Measurements from ENCODE around the gene AP4S1.
"Not testable (repeated sequence)": the region's sequence is repeated elsewhere in the genome, so short reads cannot be mapped to it uniquely, and the experiment has no call there.

Gene AP4S1

GRCh38 chr14:31009836-31010574, 15.4 kb upstream of the AP4S1 start:
- no peak for DNase-seq

GRCh38 chr14:31010935-31011334, 14.5 kb upstream of the AP4S1 start:
- no peak for DNase-seq

GRCh38 chr14:31013841-31014240, 11.6 kb upstream of the AP4S1 start:
- DNase-seq: no peak

GRCh38 chr14:31018057-31018645, 7.3 kb upstream of the AP4S1 start:
- DNase-seq: no peak

- DNase-seq: no peak
Observed at GRCh38 chr14:31020834-31021575, 4.4 kb upstream of the AP4S1 start.

GRCh38 chr14:31021576-31021949, 3.9 kb upstream of the AP4S1 start:
- no peak for DNase-seq

GRCh38 chr14:31022386-31022785, 3.1 kb upstream of the AP4S1 start:
- DNase-seq: no peak

GRCh38 chr14:31024010-31024480, 1.4 kb upstream of the AP4S1 start:
- DNase-seq: no peak

- peak; percentile 21 for DNase-seq
Observed at GRCh38 chr14:31024577-31025366, 677 bp upstream of the AP4S1 start.

- DNase-seq: no peak
Observed at GRCh38 chr14:31026077-31026449, 614 bp downstream of the AP4S1 start, which contains the start of gene STRN3. Gene STRN3, minus strand, starts transcription at chr14:31026379. Its CDS starts 194 bp downstream, at chr14:31026185.

- peak; percentile 95 for DNase-seq
Observed at GRCh38 chr14:31026450-31027235, 1.2 kb downstream of the AP4S1 start.

GRCh38 chr14:31027847-31028246, 2.4 kb downstream of the AP4S1 start:
- DNase-seq: no peak

GRCh38 chr14:31029016-31029970, 3.8 kb downstream of the AP4S1 start:
- DNase-seq: no peak

- no peak for DNase-seq
Observed at GRCh38 chr14:31030469-31030868, 5.0 kb downstream of the AP4S1 start.

GRCh38 chr14:31036552-31036951, 11.1 kb downstream of the AP4S1 start:
- no peak for DNase-seq

GRCh38 chr14:31037709-31038221, 12.3 kb downstream of the AP4S1 start:
- no peak for DNase-seq

GRCh38 chr14:31038521-31039166, 13.2 kb downstream of the AP4S1 start:
- DNase-seq: no peak

- no peak for DNase-seq
Observed at GRCh38 chr14:31042300-31042699, 16.9 kb downstream of the AP4S1 start.

- not testable (repeated sequence) for DNase-seq
Observed at GRCh38 chr14:31042893-31043292, 17.4 kb downstream of the AP4S1 start.

GRCh38 chr14:31043379-31043778, 17.9 kb downstream of the AP4S1 start:
- no peak for DNase-seq

Data from DMS53 (cell line).